CD4-positive, CD25-positive, alpha-beta regulatory T cell (primary cell): ENCODE data around the gene CSAD. TPM values are rescaled to one million over a fixed set of nuclear protein-coding genes. Genes with fewer than 3 reads are reported as not detected.
"Not testable (repeated sequence)": the region's sequence is repeated elsewhere in the genome, so short reads cannot be mapped to it uniquely, and the experiment has no call there.

ENCODE experiments used
- ATAC-seq, 2 donors: fragments of 150-1000 bp; cut with Tn5 transposase; one replicate each; pipeline ENCODE4 v1.10.0; 2021; ENCODE audit warnings: low read depth in 2 of 2, moderate number of reproducible peaks in 2 of 2, moderate library complexity in 1 of 2
- DNase-seq, 3 donors: peaks; one replicate each; pipeline versions ENCODE4 v3.0.0 to v3.0.0-alpha.2; 2012 to 2022; ENCODE audit warnings: mixed read lengths in 1 of 3
- H3K27ac ChIP-seq: one replicate; pipeline ENCODE4 v1.7.0; 2013; ENCODE audit warnings: mild to moderate bottlenecking, low read length; ENCODE audit not compliant: insufficient read depth, poor library complexity, severe bottlenecking
- H3K27me3 ChIP-seq: one replicate; pipeline ENCODE4 v1.7.0; 2013; ENCODE audit warnings: low read length; ENCODE audit not compliant: control insufficient read depth, insufficient read depth
- H3K36me3 ChIP-seq: one replicate; pipeline ENCODE4 v1.7.0; 2013; ENCODE audit warnings: mild to moderate bottlenecking, low read length, moderate library complexity; ENCODE audit not compliant: control insufficient read depth, insufficient read depth
- H3K4me1 ChIP-seq: 2 replicates; pipeline ENCODE4 v1.7.0; 2013; ENCODE audit warnings: mild to moderate bottlenecking, low read length; ENCODE audit not compliant: insufficient read depth, control insufficient read depth, poor library complexity, severe bottlenecking
- H3K4me3 ChIP-seq: one replicate; pipeline ENCODE4 v1.7.0; 2013; ENCODE audit warnings: low read depth, mild to moderate bottlenecking, low read length, moderate library complexity
- H3K9me3 ChIP-seq, 2 experiments: 1 replicate in 1 of 2; 2 replicates in 1 of 2; pipeline ENCODE4 v1.7.0; 2013; ENCODE audit warnings: low read length in 2 of 2, mild to moderate bottlenecking in 1 of 2, moderate library complexity in 1 of 2; ENCODE audit not compliant: control insufficient read depth in 2 of 2
- H3K27ac Mint-ChIP-seq, 3 donors: one replicate each; pipeline ENCODE4 v1.8.0; 2020 to 2022; ENCODE audit warnings: mild to moderate bottlenecking in 3 of 3, mixed read lengths in 3 of 3, moderate library complexity in 2 of 3
- H3K27me3 Mint-ChIP-seq: one replicate; pipeline ENCODE4 v1.8.0; 2022; ENCODE audit warnings: mild to moderate bottlenecking, mixed read lengths
- H3K36me3 Mint-ChIP-seq: one replicate; pipeline ENCODE4 v1.8.0; 2020; ENCODE audit warnings: mixed read lengths
- H3K4me1 Mint-ChIP-seq, 4 donors: one replicate each; pipeline ENCODE4 v1.8.0; 2020 to 2022; ENCODE audit warnings: mixed read lengths in 4 of 4, mild to moderate bottlenecking in 1 of 4
- H3K4me3 Mint-ChIP-seq, 4 donors: one replicate each; pipeline ENCODE4 v1.8.0; 2020 to 2022; ENCODE audit warnings: mild to moderate bottlenecking in 4 of 4, mixed read lengths in 4 of 4, moderate library complexity in 3 of 4
- H3K9me3 Mint-ChIP-seq, 7 donors: one replicate each; pipeline ENCODE4 v1.8.0; 2020 to 2022; ENCODE audit warnings: mixed read lengths in 7 of 7, mild to moderate bottlenecking in 3 of 7, moderate library complexity in 2 of 7
- polyA plus RNA-seq, 4 donors: library from polyadenylated mRNA; unstranded; fragments of 300-500 nt; fragmentation: Illumina TruSeq; gene quantifications; one replicate each; pipeline ENCODE4 v1.2.3, GENCODE V29; 2021
- total RNA-seq: library from RNA; stranded (reverse); gene quantifications from one replicate; pipeline ENCODE4 v1.2.3, GENCODE V29; 2022

Gene CSAD
- total and polyA plus RNA-seq, 5 donors from 2014 or later, result 1.2 to 68.0 (median 1.7) TPM

DNA sequence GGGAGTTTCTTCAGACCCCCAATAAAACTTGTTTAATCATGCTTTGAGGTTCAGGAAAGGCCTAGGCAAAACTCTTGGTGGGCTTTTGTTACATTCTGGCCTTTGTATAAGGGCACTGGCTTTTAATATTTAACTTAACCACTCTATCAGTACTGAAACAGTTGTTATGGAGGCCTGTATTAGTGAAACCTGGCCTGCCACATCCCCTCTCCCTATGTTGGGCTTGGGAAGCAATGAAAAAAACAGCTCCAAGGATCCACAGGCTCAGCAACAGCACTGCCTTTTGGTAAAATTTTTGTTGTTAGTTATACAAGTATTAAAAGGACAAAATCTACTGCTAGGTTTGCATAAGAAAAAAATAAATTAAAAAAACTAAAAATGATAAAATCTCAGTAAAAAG lies 66.8 kb downstream of the CSAD start:
- H3K4me1 ChIP-seq, result no peaks in the 10 kb centered on the region
- Mint-ChIP-seq H3K27me3 (peaks cover 13% of the 10 kb centered on the region), H3K36me3 (no peaks in the 10 kb centered on the region), H3K4me1 (no peaks in the 10 kb centered on the region), H3K4me3 (no peak overlapping the region), H3K27ac (no peak overlapping the region), H3K9me3 (no peaks in the 10 kb centered on the region)
- ATAC-seq (no peak), DNase-seq (no peak)
- no peak overlapping the region for H3K27ac ChIP-seq
- H3K9me3 ChIP-seq, result no peaks in the 10 kb centered on the region
- H3K36me3 ChIP-seq, result no peaks in the 10 kb centered on the region
- no peak overlapping the region for H3K4me3 ChIP-seq
- no peaks in the 10 kb centered on the region for H3K27me3 ChIP-seq

DNA sequence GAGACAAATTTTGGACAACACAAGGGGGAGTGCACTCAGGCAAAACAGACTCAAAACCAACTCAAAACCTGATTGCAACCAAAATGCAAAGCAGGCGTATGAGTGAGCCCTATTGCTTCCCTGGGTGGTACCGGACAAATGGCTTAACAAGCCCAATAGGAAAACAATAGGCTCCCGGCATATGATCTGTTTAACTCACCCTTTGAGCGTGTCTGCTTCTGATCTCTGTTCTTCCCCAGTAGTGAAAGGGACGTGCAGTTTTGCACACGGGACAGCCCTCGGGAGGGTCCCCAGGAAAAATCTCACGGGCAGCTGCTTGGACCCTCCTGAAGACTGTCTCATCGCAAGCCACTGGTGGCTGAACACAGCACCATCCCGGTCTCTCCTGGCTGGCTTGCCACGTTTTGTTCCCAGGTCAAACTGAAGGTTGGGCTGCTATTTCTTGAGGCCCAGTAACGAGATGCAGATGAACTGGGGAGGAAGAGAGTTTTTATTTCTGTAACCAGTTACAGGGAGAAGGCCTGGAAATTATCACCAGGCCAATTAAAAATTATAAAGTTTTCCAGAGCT lies 67.5 kb downstream of the CSAD start:
- no peaks in the 10 kb centered on the region for H3K36me3 ChIP-seq

GRCh38 chr12:53112431-53112830 lies 68.3 kb downstream of the CSAD start:
- not testable (repeated sequence) for H3K36me3 Mint-ChIP-seq, H3K27me3 ChIP-seq

More for the DNA sequence above, 67.5 kb downstream of the CSAD start:
- peaks cover 13% of the 10 kb centered on the region for H3K27me3 Mint-ChIP-seq
- no peak for DNase-seq
- Histone ChIP-seq H3K27me3 (no peaks in the 10 kb centered on the region), H3K27ac (no peak overlapping the region), H3K4me1 (no peaks in the 10 kb centered on the region), H3K4me3 (no peak overlapping the region), H3K9me3 (no peaks in the 10 kb centered on the region)
- H3K4me3 Mint-ChIP-seq, result no peak overlapping the region
- no peaks in the 10 kb centered on the region for H3K9me3 Mint-ChIP-seq
- H3K27ac Mint-ChIP-seq, result no peak overlapping the region
- no peaks in the 10 kb centered on the region for H3K4me1 Mint-ChIP-seq
- no peak for ATAC-seq
- no peaks in the 10 kb centered on the region for H3K36me3 Mint-ChIP-seq

More at GRCh38 chr12:53112431-53112830, 68.3 kb downstream of the CSAD start:
- H3K9me3 Mint-ChIP-seq, ATAC-seq, H3K4me1 Mint-ChIP-seq, H3K36me3 ChIP-seq, H3K27ac Mint-ChIP-seq, H3K4me3 ChIP-seq, H3K27ac ChIP-seq, H3K4me3 Mint-ChIP-seq, H3K4me1 ChIP-seq, H3K9me3 ChIP-seq, DNase-seq: not testable (repeated sequence)
- peaks cover 13% of the 10 kb centered on the region for H3K27me3 Mint-ChIP-seq

Other genes with a start within 250 kb of the CSAD start
- gene KRT18, start 231.8 kb downstream of the CSAD start, total RNA-seq, result 2.4 TPM
- 10 to 100 TPM in 1 of 4 donors, 1 to 10 TPM in 3; 5.8 to 11.2 (median 6.8) TPM for gene KRT18, start 231.8 kb downstream of the CSAD start, polyA plus RNA-seq
- 506 TPM for gene EIF4B, start 174.5 kb downstream of the CSAD start, total RNA-seq
- gene EIF4B, start 174.5 kb downstream of the CSAD start, polyA plus RNA-seq, result 100 to 1,000 TPM in 2 of 4 donors, 10 to 100 TPM in 2; 71.3 to 116 (median 103) TPM
- gene TNS2, start 130.9 kb downstream of the CSAD start, total RNA-seq, result 1.4 TPM
- gene TNS2, start 130.9 kb downstream of the CSAD start, polyA plus RNA-seq, result under 1 TPM in 1 of 4 donors, not detected in 3; 0.09 TPM
- 25.9 TPM for gene SPRYD3, start 101.5 kb downstream of the CSAD start, total RNA-seq
- 10 to 100 TPM; 34.1 to 59.2 (median 45.9) TPM for gene SPRYD3, start 101.5 kb downstream of the CSAD start, polyA plus RNA-seq
- not detected for gene IGFBP6, start 83.3 kb downstream of the CSAD start, total RNA-seq
- gene IGFBP6, start 83.3 kb downstream of the CSAD start, polyA plus RNA-seq, result under 1 TPM in 1 of 4 donors, not detected in 3; 0.84 TPM
- gene SOAT2, start 77.4 kb downstream of the CSAD start, total RNA-seq, result 0.37 TPM
- gene SOAT2, start 77.4 kb downstream of the CSAD start, polyA plus RNA-seq, result not detected
- gene ZNF740, start 203 bp downstream of the CSAD start, total RNA-seq, result 32.6 TPM
- 1 to 10 TPM; 2.3 to 3.1 (median 2.7) TPM for gene ZNF740, start 203 bp downstream of the CSAD start, polyA plus RNA-seq
- 297 TPM for gene ITGB7, start 26.3 kb upstream of the CSAD start, total RNA-seq
- gene ITGB7, start 26.3 kb upstream of the CSAD start, polyA plus RNA-seq, result 100 to 1,000 TPM; 279 to 382 (median 330) TPM
- 16.8 TPM for gene RARG, start 51.3 kb upstream of the CSAD start, total RNA-seq
- 1 to 10 TPM; 1.5 to 5.1 (median 2.4) TPM for gene RARG, start 51.3 kb upstream of the CSAD start, polyA plus RNA-seq
- 2.7 TPM for gene ESPL1, start 87.4 kb upstream of the CSAD start, total RNA-seq
- under 1 TPM in 3 of 4 donors, not detected in 1; 0.05 to 0.24 (median 0.11) TPM for gene ESPL1, start 87.4 kb upstream of the CSAD start, polyA plus RNA-seq
- 506 TPM for gene PFDN5, start 114.6 kb upstream of the CSAD start, total RNA-seq
- gene PFDN5, start 114.6 kb upstream of the CSAD start, polyA plus RNA-seq, result 1,000 to 10,000 TPM; 1,352 to 1,800 (median 1,601) TPM
- 33.9 TPM for gene MYG1, start 118.8 kb upstream of the CSAD start, total RNA-seq
- gene MYG1, start 118.8 kb upstream of the CSAD start, polyA plus RNA-seq, result 10 to 100 TPM; 85.0 to 98.1 (median 94.4) TPM
- 36.8 TPM for gene AAAS, start 140.7 kb upstream of the CSAD start, total RNA-seq
- gene AAAS, start 140.7 kb upstream of the CSAD start, polyA plus RNA-seq, result 10 to 100 TPM; 34.0 to 45.9 (median 37.8) TPM
- not detected for gene SP7, start 155.4 kb upstream of the CSAD start, total RNA-seq
- under 1 TPM in 1 of 4 donors, not detected in 3; 0.07 TPM for gene SP7, start 155.4 kb upstream of the CSAD start, polyA plus RNA-seq
- gene SP1, start 199.3 kb upstream of the CSAD start, total RNA-seq, result 79.0 TPM
- gene SP1, start 199.3 kb upstream of the CSAD start, polyA plus RNA-seq, result 1 to 10 TPM; 8.1 to 9.3 (median 8.2) TPM
- gene AMHR2, start 242.9 kb upstream of the CSAD start, total RNA-seq, result not detected
- gene AMHR2, start 242.9 kb upstream of the CSAD start, polyA plus RNA-seq, result not detected